HepG2 (cell line): Measurements from ENCODE around the gene CLMP. TPM values are rescaled to one million over a fixed set of nuclear protein-coding genes. Genes with fewer than 3 reads are reported as not detected.
A peak's percentile ranks its signal among the peaks of the same experiment; 100 is the strongest.

Source experiments
- ATF6 ChIP-seq: sonication (generic); formaldehyde crosslinking; conservative IDR thresholded peaks from 2 replicates; pipeline ENCODE4 v1.4.0; 2020; ENCODE audit warnings: missing genetic modification reagents
- BATF2 ChIP-seq: sonication (generic); formaldehyde crosslinking; IDR thresholded peaks from 2 replicates; pipeline ENCODE4 v1.8.0; 2022; ENCODE audit warnings: mild to moderate bottlenecking, missing genetic modification reagents, moderate library complexity
- FOXA1 ChIP-seq, 2 experiments: fragments of 450-650 bp in 1 of 2; sonication (generic) in 1 of 2; formaldehyde crosslinking in 1 of 2; IDR thresholded peaks; 2 replicates each; pipeline versions ENCODE4 v1.4.0 to v1.6.1; 2016 to 2020; ENCODE audit warnings: missing genetic modification reagents in 1 of 2
- FOXA3 ChIP-seq: IDR thresholded peaks from 2 replicates; pipeline ENCODE4 v1.6.1; 2016; ENCODE audit warnings: missing genetic modification reagents, missing compliant biosample characterization
- RFX3 ChIP-seq: IDR thresholded peaks from 2 replicates; pipeline ENCODE4 v1.6.1; 2016; ENCODE audit warnings: missing biosample characterization, missing genetic modification reagents
- SAFB2 ChIP-seq: sonication (generic); formaldehyde crosslinking; IDR thresholded peaks from 2 replicates; pipeline ENCODE4 v1.5.1; 2020; ENCODE audit warnings: missing genetic modification reagents, low read depth, mild to moderate bottlenecking, borderline replicate concordance
- SMYD3 ChIP-seq: sonication (generic); formaldehyde crosslinking; IDR thresholded peaks from 2 replicates; pipeline ENCODE4 v1.8.1; 2023; ENCODE audit warnings: mild to moderate bottlenecking, missing genetic modification reagents
- ZBTB40 ChIP-seq, 2 experiments: fragments of 450-650 bp in 1 of 2; sonication (generic) in 1 of 2; formaldehyde crosslinking in 1 of 2; IDR thresholded peaks; 2 replicates each; pipeline versions ENCODE4 v1.6.1 to v1.8.0; 2016 to 2022; ENCODE audit warnings: antibody characterized with exemption in 1 of 2, mild to moderate bottlenecking in 1 of 2, missing genetic modification reagents in 1 of 2
- ZNF704 ChIP-seq: sonication (generic); formaldehyde crosslinking; IDR thresholded peaks from 2 replicates; pipeline ENCODE4 v1.8.1; 2023; ENCODE audit warnings: mild to moderate bottlenecking, inconsistent platforms, moderate library complexity, missing genetic modification reagents, borderline replicate concordance
- ZNF770 ChIP-seq: sonication (generic); formaldehyde crosslinking; IDR thresholded peaks from 2 replicates; pipeline ENCODE4 v1.5.0; 2020; ENCODE audit warnings: mild to moderate bottlenecking, missing genetic modification reagents
- polyA plus RNA-seq, 8 experiments: library from polyadenylated mRNA; depleted of rRNA in 3 of 8; stranded (reverse) in 7 of 8; unstranded in 1 of 8; fragments of >200 nt; fragmentation: Illumina TruSeq in 4 of 8; extraction: Trizol in 4 of 8; gene quantifications; 2 replicates each; pipeline versions ENCODE4 v1.2.1 to v1.2.3, GENCODE V29; 2011 to 2016; ENCODE audit warnings: low read depth in 4 of 8, missing spikeins in 1 of 8, mixed read lengths in 1 of 8; ENCODE audit not compliant: insufficient read depth in 1 of 8
- total RNA-seq, 5 experiments: library from RNA; depleted of rRNA; stranded (reverse); fragments of >200 nt; fragmentation: Illumina TruSeq; extraction: Trizol; gene quantifications; 2 replicates each; pipeline ENCODE4 v1.2.3, GENCODE V29; 2016; ENCODE audit warnings: low read depth in 1 of 5

The CLMP gene
- total and polyA plus RNA-seq, 2 of the 13 experiments (the other 11 are each of a cell fraction or from before 2014, with no cell fraction given): not detected

GRCh38 chr11:123062158-123062891 is 132.7 kb downstream of the CLMP start (continued):
- TF ChIP-seq ZBTB40 (IDR thresholded peaks at IDR 0.05) (no peak), ZBTB40 (CRISPR knock-in tag; IDR thresholded peaks at IDR 0.05) (peak; percentile 70), ATF6 (no peak), ZNF704 (CRISPR knock-in tag) (no peak), ZNF770 (CRISPR knock-in tag) (no peak), SMYD3 (CRISPR knock-in tag) (0 out of 2 replicates have a peak, but pooled peaks have one; percentile 27), FOXA3 (no peak), BATF2 (CRISPR knock-in tag) (peak; percentile 64; the same call in 1 of the 2 replicates), FOXA1 (IDR thresholded peaks at IDR 0.05) (no peak), FOXA1 (CRISPR knock-in tag; IDR thresholded peaks at IDR 0.05) (0 out of 2 replicates have a peak, but pooled peaks have one; percentile 5), SAFB2 (peak; percentile 59; the same call in 1 of the 2 replicates), RFX3 (CRISPR knock-in tag) (no peak)
